ENCODE measurements around the gene PRSS33.
A peak's percentile ranks its signal among the peaks of the same experiment; 100 is the strongest.

PRSS33 gene

GRCh38 chr16:2787406-2787805 lies at the start of gene PRSS33:
Gene PRSS33, minus strand, starts transcription at chr16:2787560. Its CDS starts 1,013 bp downstream, at chr16:2786547.
- DNase-seq (ENCODE audit: low read depth): no peak
- H3K4me3 ChIP-seq (ENCODE audit: control insufficient read depth, low read depth, low read length): no peak within 1 kb of the TSS

GRCh38 chr16:2836646-2837508 lies 49.5 kb upstream of the PRSS33 start:
- no peak overlapping the region for H3K4me3 ChIP-seq (ENCODE audit: control insufficient read depth, low read depth, low read length)
- TF ChIP-seq CTCF (IDR thresholded peaks at IDR 0.05; ENCODE audit: control insufficient read depth, insufficient read depth, low read depth, low read length, missing control alignments): no peak
- no peak for DNase-seq (ENCODE audit: low read depth)

More at GRCh38 chr16:2787406-2787805, at the start of gene PRSS33:
- TF ChIP-seq CTCF (IDR thresholded peaks at IDR 0.05; ENCODE audit: control insufficient read depth, insufficient read depth, low read depth, low read length, missing control alignments): no peak

GRCh38 chr16:2835638-2836493 lies 48.5 kb upstream of the PRSS33 start:
- peak; percentile 96 for DNase-seq (ENCODE audit: low read depth)
- H3K4me3 ChIP-seq (ENCODE audit: control insufficient read depth, low read depth, low read length): no peak overlapping the region
- no peak for TF ChIP-seq CTCF (IDR thresholded peaks at IDR 0.05; ENCODE audit: control insufficient read depth, insufficient read depth, low read depth, low read length, missing control alignments)

GRCh38 chr16:2834968-2835367 lies 47.6 kb upstream of the PRSS33 start:
- no peak overlapping the region for H3K4me3 ChIP-seq (ENCODE audit: control insufficient read depth, low read depth, low read length)
- TF ChIP-seq CTCF (IDR thresholded peaks at IDR 0.05; ENCODE audit: control insufficient read depth, insufficient read depth, low read depth, low read length, missing control alignments): no peak
- DNase-seq (ENCODE audit: low read depth): no peak

- no peak for DNase-seq (ENCODE audit: low read depth)
- no peak overlapping the region for H3K4me3 ChIP-seq (ENCODE audit: control insufficient read depth, low read depth, low read length)
- no peak for TF ChIP-seq CTCF (IDR thresholded peaks at IDR 0.05; ENCODE audit: control insufficient read depth, insufficient read depth, low read depth, low read length, missing control alignments)
These were observed 46.4 kb upstream of the PRSS33 start for GRCh38 chr16:2833776-2834175.

GRCh38 chr16:2831203-2831602 lies 43.8 kb upstream of the PRSS33 start:
- no peak for TF ChIP-seq CTCF (IDR thresholded peaks at IDR 0.05; ENCODE audit: control insufficient read depth, insufficient read depth, low read depth, low read length, missing control alignments)
- no peak overlapping the region for H3K4me3 ChIP-seq (ENCODE audit: control insufficient read depth, low read depth, low read length)
- no peak for DNase-seq (ENCODE audit: low read depth)

Data from AG09309 (cell line).